ENCODE measurements around the gene CHCHD3.
A peak's percentile ranks its signal among the peaks of the same experiment; 100 is the strongest.

DNA sequence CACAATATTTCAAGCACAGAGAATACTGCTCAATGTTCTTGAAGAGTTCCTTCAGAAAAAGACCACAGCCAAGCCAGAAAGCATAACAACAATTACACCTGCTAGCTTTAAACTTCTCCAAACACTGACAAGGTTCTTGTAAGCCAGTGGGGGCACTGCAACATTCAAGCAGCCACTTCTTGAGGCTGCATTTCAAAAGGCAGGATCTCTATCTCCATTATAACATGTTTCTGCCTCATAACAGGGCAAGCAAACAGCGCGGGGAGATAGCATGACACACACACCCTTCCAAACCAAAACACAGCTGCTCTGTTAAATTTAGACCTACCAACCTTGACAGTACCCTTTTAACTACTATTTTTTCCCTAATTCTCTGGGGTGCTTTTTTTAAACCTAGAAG lies 30.8 kb downstream of the CHCHD3 start:
- TF ChIP-seq, protein P1, sequence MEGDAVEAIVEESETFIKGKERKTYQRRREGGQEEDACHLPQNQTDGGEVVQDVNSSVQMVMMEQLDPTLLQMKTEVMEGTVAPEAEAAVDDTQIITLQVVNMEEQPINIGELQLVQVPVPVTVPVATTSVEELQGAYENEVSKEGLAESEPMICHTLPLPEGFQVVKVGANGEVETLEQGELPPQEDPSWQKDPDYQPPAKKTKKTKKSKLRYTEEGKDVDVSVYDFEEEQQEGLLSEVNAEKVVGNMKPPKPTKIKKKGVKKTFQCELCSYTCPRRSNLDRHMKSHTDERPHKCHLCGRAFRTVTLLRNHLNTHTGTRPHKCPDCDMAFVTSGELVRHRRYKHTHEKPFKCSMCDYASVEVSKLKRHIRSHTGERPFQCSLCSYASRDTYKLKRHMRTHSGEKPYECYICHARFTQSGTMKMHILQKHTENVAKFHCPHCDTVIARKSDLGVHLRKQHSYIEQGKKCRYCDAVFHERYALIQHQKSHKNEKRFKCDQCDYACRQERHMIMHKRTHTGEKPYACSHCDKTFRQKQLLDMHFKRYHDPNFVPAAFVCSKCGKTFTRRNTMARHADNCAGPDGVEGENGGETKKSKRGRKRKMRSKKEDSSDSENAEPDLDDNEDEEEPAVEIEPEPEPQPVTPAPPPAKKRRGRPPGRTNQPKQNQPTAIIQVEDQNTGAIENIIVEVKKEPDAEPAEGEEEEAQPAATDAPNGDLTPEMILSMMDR (conservative IDR thresholded peaks at IDR 0.05; ENCODE audit: low read length): peak; percentile 73
- TF ChIP-seq EZH2phosphoT487 (IDR thresholded peaks at IDR 0.05; ENCODE audit: borderline replicate concordance, low read depth, low read length): no peak
